GM19328 (cell line): ENCODE data around the gene IL11.

Experiments used
- ATAC-seq: cut with Tn5 transposase; IDR thresholded peaks from one replicate; pipeline ENCODE4 v1.9.1; 2021; ENCODE audit warnings: mild to moderate bottlenecking, moderate library complexity; ENCODE audit not compliant: unreplicated experiment

Gene IL11

GRCh38 chr19:55353803-55354697 is 16.2 kb downstream of the IL11 start:
- ATAC-seq, result no peak

DNA sequence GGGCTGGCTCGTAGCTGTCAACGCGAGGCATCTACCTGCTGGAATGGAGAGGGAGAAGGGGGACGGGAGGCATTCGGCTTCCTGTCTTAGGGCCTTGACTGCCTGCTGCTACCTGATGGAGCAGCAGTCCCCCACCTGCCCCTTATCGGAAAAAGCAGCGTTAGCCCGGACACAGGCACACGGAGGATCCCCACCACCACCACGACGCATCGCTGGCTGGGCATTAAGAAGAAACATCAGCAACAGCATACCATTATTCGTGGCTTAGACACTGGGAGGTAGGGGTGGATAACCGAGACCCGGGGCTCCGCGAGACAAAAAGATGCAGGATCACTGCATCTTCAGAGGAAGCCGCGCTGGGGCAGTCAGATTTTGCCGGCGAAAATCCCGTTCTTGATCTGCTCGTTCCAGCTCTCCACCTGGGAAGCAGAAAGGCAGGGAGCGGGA is 16.9 kb downstream of the IL11 start:
- no peak for ATAC-seq

DNA sequence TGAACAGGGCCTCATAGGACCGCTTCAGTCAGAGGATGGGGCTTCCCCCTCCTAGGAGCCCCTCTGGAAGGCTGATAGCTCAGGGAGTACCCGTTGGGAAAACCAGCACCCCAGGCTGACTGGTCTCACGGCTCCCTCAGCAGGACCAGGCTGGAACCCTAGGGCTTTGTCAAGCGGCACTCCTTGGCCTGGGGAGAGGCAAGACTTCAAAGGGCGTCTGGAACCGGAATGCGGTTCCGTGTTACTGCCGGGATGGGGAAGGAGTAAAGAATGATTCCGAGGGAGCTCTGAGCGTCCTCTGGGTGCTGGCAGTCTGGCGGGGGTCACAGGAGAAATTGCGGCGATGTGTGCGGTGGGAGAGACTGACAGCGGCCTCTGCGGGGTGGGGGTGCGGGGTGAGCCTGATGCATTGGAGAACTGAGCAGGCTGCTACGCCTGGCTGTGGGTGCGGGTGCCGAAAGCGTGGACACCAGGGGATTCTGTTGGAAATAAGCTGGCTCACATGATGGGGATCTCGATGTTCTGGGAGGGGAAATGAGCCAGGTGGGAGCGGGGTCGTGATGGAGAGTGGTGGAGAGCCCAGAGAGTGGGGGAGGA is 17.6 kb downstream of the IL11 start:
- ATAC-seq, result no peak

- ATAC-seq, result no peak
Measured at GRCh38 chr19:55352040-55352439, 18.2 kb downstream of the IL11 start.

DNA sequence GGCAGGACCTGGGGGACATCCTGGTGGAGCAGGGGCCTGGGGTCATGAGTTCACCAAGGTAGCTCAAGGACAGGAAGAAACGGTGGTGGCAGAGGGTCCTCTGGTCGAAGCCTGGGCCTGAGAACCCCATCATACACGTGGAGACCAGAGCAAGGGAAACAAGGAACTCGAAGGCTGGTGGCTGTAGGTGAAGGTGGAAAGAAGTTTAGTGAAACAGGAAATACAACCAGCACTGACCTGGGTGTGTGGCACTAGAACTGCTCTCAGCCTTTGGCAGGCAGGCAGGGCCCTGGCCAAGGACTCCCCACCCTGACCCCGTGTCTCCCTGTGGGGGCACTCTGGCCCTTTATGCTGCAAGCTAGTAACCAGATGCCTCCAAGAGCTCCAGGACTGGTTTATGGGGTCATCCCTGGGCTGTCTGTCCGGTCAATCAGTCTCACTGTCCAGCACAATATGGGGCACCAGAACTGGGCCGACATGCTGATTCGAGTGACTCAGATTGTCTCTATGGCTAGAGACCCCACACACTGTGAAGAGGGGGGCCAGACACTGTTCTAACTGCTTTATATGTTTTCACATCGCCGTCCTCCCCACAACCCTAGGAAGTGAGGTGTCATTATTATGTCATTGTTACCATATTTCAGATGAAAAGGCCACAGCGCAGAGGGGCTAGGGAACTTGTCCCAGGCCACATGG is 19.5 kb downstream of the IL11 start:
- no peak for ATAC-seq

DNA sequence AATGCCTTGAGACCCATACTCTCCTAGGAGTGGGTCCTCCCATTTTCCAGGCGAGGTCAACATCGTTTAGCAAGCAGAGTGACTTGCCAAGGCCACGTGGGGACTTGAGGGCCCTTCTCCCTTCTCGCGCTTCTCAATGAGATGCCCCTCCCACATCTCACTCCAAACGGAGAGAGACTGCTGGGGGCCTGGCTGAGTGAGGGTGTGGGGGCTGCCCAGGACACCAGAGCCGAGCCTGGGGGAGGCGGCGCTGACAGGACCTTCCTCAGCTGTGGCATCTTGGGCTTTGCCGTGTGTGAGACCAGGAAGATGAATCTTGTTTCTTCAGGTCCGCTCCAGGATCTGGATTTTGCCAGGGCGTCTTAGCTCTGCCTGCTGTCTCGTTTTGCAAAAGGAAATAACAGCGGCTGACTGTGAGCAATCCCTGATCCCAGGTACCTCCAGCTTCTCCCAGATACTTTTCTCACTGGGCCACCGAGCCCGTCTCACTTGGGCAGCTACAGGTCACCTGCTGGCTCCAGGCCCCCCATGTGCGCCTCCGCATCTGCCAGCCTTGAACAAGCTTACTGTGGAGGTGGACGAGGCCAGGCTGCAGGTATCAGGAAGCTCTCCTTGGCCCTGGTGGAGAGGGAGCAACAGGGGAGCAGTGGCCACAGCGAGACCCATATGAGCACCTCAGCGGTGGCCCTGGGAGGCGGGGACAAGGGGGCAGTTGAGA is 21.8 kb downstream of the IL11 start:
- no peak for ATAC-seq

DNA sequence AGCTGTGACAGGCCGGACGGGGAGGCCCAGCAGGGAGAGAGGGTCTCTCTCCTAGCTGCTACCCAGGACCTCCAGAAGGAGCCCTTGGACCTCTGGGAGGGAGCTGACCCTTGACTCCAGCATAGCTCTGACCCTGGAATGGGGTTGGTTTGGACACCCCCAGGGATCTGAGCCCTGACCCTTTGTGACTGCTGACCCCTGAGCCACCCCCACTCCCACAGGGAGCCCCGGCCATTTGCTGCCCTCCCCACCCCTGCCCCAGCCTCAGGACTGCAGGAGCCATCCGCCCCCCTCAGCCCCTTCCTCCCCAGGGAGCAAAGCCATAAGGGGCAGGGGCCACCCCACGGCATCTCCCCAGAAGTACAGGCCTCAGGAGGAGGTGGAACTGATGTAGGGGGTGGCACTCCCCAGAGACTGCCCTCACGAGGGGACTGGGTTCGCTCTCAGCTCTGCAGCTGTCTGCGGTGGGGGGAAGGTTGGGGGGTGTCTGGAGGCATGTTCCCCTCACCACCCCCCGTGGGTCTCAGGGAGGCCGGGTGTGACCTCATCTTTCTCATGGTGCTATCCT is 22.7 kb downstream of the IL11 start:
- no peak for ATAC-seq

- no peak for ATAC-seq
Measured at GRCh38 chr19:55346725-55347441, 23.4 kb downstream of the IL11 start.

DNA sequence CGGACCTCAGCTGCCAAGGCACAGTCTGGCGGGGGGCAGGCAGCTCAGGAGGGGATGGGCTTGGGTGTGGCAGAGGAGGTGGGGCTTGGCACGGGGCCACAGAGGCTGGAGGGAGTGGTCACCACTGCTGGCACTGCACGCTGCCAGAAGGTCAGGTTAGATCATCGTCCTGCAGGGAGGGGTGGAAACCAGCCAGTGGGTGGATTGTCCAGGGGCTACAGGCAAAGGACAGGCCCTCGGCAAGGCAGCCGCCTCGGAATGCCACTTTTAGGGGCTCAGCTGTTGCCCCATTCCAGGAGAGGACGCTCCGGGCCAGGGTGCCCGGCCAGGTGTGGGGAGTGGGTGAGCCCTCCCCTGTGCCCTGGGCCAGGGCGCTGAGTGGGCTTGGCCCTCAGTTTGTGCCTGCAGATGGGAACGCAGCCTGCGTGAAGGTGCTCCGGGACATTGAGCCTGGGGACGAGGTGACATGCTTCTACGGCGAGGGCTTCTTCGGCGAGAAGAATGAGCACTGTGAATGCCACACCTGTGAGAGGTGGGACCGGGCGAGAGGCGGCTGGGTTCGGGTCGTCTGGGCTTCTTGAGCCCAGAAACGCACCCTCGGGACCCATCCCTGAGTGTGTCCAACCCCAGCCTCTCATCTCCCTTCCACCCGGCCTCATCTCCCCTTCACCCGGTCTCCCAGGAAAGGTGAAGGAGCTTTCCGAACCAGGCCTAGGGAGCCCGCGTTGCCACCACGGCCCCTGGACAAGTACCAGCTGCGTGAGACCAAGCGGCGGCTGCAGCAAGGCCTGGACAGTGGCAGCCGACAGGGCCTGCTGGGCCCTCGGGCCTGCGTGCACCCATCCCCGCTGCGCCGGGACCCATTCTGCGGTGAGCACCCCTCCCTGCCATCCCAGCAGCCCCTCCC is 24.2 kb downstream of the IL11 start:
- ATAC-seq, result no peak

DNA sequence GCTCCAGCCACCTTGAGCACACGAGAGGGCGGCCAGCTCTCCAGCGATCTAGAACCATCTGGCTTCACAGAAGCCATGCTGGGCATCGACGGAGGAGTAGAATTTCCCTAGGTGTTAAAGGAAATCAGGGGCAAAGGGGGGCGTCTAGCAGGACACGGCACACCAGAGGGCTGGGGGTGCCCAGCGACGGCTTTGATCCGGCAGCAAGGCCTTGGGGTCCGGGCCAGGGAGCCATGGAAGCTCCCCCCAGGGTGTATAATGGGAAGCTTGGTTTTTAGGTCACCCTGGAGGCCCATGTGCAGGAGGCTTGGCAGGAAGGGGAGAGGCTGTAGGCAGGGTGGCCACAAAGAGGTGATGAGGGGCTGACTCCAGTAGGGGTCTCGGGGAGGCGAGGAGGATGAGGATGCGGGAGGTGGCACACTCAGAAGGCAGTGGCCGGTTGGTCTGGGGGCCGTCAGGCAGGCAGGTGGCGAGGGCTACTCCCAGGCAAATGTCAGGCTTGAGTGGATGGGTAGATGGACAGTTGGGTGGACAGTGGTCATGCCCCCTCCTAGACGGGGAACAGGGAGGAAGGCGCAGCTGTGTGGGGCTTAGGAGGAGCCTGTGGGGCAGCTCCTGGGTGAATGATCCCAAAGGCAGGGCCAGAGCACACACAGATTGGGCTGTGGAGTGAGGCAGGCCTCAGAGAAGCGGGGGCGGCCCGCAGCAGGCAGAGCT is 25.0 kb downstream of the IL11 start:
- ATAC-seq, result no peak

DNA sequence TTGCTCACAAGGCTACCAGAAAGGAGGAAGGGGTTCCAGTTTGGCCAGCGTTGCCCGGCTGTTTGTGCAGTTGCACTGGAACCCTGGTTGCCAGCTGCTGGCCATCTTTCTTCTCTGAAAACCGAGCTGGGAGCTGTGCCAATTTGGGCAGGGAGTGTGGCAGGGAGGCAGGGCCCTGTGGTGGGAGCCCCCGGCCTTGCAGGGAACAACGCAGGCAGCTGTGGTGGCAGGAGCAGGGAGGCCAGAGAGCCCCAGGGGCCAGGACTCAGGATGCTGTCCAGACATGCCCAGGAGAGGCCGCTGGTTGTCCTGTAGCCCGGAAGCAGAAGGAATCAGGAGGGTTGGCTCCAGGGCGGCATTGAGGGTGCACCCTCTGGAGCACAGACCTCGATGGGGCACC is 25.8 kb downstream of the IL11 start:
- ATAC-seq, result no peak

- no peak for ATAC-seq
Measured at GRCh38 chr19:55341595-55342531, 28.4 kb downstream of the IL11 start.

DNA sequence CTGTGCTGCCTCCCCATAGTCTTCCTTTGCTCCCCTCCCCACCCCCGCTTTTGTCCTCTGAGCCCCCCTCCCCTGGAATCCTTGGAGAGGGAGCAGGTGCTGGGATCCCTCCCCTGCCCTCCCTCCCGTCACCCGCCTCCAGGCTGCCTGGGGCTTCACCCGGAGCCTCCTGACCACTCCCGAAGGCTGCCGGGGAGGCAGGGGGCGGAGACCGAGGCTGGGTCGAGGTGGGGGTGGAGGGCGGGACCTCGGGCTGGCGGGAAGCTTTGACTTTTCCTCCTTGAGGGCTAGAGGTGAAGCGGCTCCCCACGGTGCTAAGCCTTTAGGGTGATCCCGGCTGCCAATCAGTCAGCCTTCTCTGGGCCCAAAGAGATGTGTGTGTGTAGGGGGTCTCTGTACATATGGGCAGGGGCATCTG is 29.1 kb downstream of the IL11 start:
- no peak for ATAC-seq

DNA sequence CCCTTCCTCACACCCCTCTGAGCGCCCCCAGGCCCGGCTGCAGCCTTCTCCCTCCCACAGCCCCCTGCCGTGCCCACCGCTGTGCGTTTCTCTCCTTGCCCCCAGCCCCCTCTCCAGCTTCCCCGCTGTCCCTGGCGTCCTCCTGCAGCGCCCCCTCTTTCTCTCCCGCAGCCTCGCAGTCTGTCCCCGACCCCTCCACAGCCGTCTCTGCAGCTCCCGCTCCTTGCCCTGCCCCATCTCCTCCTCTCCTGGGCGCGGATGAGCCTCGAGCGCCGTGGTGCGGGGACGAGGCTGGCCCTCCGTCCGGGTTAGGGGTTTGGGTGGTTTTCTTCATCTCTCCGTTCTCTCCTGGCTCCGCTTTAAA is 29.5 kb downstream of the IL11 start:
- ATAC-seq, result no peak

GRCh38 chr19:55339889-55340783 is 30.1 kb downstream of the IL11 start:
- ATAC-seq, result no peak

DNA sequence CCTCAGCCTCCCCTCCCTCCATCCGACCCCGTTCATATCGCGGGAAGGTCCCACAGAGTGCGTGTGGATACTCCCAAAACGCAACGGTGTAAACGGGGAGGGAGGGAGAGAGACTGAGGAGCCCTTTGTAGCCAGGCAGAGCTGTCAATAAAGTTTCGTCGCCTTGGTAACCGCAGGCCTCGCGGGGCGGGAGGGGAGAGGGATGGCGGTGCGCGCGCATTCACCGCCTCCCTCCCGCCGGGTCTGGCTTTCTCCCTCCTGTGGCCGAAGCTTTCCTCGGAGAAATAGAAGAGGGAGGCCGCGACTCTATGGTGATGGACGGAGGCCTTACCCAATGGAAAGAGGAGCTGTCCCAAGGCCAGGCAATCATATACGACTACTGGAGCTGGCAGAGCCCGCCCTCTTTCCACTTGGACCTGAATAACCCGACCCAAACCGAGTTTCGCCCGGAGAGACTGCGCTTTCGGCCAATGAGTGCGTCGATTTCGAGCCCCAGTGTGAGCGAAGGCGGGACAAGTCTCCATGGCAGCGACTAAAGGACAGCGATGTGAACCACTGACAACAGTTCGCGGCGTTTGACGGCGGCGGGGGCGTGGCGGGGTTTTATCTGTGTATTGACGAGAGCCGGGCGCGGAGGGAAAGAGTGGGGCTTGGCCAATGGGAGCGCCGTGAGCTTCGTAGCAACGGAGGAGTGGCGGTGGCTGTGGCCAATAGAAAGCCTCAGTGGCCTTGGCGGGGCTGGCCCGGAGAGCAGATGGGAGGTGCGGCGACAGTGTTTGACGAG is 31.0 kb downstream of the IL11 start, which contains the start of gene KMT5C:
Gene KMT5C, plus strand, starts transcription at position 772 of the 784 bp plus-strand sequence. CDS start 2,061 bp downstream, outside the sequence.
- ATAC-seq, result peak; percentile 82
